DMS53 treated with DMSO at 0.1 percent for 48 hours (cell line): Measurements from ENCODE around the gene LIMCH1.
"Not testable (repeated sequence)": the region's sequence is repeated elsewhere in the genome, so short reads cannot be mapped to it uniquely, and the experiment has no call there.

Source experiments
- DNase-seq: peaks from one replicate; lab custom pipeline; 2025; ENCODE audit not compliant: unreplicated experiment; lab: John Stamatoyannopoulos, UW

Gene LIMCH1

GRCh38 chr4:41638866-41639265, 100.9 kb downstream of the LIMCH1 start:
- DNase-seq: no peak

- no peak for DNase-seq
Measured at GRCh38 chr4:41639291-41639690, 101.3 kb downstream of the LIMCH1 start.

- DNase-seq: no peak
Measured at GRCh38 chr4:41640906-41641305, 102.9 kb downstream of the LIMCH1 start.

- not testable (repeated sequence) for DNase-seq
Measured at GRCh38 chr4:41642746-41643145, 104.8 kb downstream of the LIMCH1 start.

- DNase-seq: no peak
Measured at GRCh38 chr4:41643331-41643730, 105.4 kb downstream of the LIMCH1 start.

- no peak for DNase-seq
Measured at GRCh38 chr4:41644288-41644914, 106.4 kb downstream of the LIMCH1 start.

GRCh38 chr4:41644915-41645295, 106.9 kb downstream of the LIMCH1 start:
- DNase-seq: no peak

GRCh38 chr4:41645728-41646390, 107.9 kb downstream of the LIMCH1 start:
- DNase-seq: no peak

GRCh38 chr4:41646862-41647261, 108.9 kb downstream of the LIMCH1 start:
- DNase-seq: no peak

- DNase-seq: no peak
Measured at GRCh38 chr4:41647383-41647782, 109.4 kb downstream of the LIMCH1 start.

- not testable (repeated sequence) for DNase-seq
Measured at GRCh38 chr4:41651150-41651549, 113.2 kb downstream of the LIMCH1 start.

GRCh38 chr4:41652971-41653370, 115.0 kb downstream of the LIMCH1 start:
- no peak for DNase-seq

GRCh38 chr4:41653523-41653922, 115.6 kb downstream of the LIMCH1 start:
- DNase-seq: no peak

GRCh38 chr4:41655177-41655576, 117.2 kb downstream of the LIMCH1 start:
- no peak for DNase-seq

GRCh38 chr4:41656106-41656505, 118.1 kb downstream of the LIMCH1 start:
- DNase-seq: no peak

GRCh38 chr4:41656572-41657520, 118.9 kb downstream of the LIMCH1 start:
- DNase-seq: no peak

- no peak for DNase-seq
Measured at GRCh38 chr4:41657561-41657960, 119.6 kb downstream of the LIMCH1 start.

GRCh38 chr4:41658163-41658562, 120.2 kb downstream of the LIMCH1 start:
- DNase-seq: peak; percentile 70

- no peak for DNase-seq
Measured at GRCh38 chr4:41660352-41660751, 122.4 kb downstream of the LIMCH1 start.

- DNase-seq: peak; percentile 65
Measured at GRCh38 chr4:41661442-41662076, 123.6 kb downstream of the LIMCH1 start.

GRCh38 chr4:41665636-41666207, 127.8 kb downstream of the LIMCH1 start:
- no peak for DNase-seq
